Measurements from ENCODE around the gene ZNF408. TPM values are rescaled to one million over a fixed set of nuclear protein-coding genes. Genes with fewer than 3 reads are reported as not detected.

ZNF408 gene
- polyA plus RNA-seq, 1 of the 3 experiments (the other 2 are of a cell fraction) = 7.1 TPM

DNA sequence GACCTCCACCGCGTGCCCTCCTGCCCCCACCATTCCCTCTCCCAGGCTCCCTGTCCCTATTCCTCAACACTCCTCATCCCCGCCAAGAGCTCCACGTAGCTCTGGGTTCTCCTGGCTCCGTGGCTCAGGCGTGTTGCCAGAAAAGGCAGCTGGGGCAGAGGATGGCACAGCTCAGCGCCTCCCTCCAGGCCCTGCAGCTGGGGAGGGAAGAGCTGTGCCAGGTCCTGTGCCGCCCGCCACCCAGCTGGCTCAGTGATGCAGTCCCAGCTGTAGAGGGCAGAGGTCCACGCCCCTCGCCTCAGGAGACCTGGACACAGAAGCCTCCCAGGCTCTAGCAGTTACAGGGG is 4.6 kb upstream of the ZNF408 start:
- 96% methylated on average over 7 of the region's 11 CpGs for WGBS (ENCODE audit: low lambda C conversion rate)
- DNase-seq = no peak
- CTCF ChIA-PET = interaction anchor here (0.9 kb wide), 1 partner anchor 78 kb away, joined by 5 read pairs; the partner anchor contains the start of gene ATG13
- no peaks in the 10 kb centered on the region for H3K9me3 ChIP-seq
- peaks cover 47% of the 10 kb centered on the region for H3K79me2 ChIP-seq (ENCODE audit: insufficient read depth)
- H3K27ac ChIP-seq (ENCODE audit: low read depth in 2 of 2, low read length in 1 of 2) = peak overlapping the region in 1 of 2 experiments; percentile 53; a peak in 2 of 4 replicates
- H3K9me2 ChIP-seq = no peaks in the 10 kb centered on the region
- TF ChIP-seq GATA2 (CRISPR knock-in tag; IDR thresholded peaks at IDR 0.05) = no peak; the same call in 1 of the 2 replicates
- no peak for TF ChIP-seq FOXJ3 (CRISPR knock-in tag; IDR thresholded peaks at IDR 0.05)
- TF ChIP-seq RFX5 (IDR thresholded peaks at IDR 0.05; ENCODE audit: low read length) = no peak
- no peak for TF ChIP-seq ELF1 (IDR thresholded peaks at IDR 0.05)
- no peak for TF ChIP-seq NFIC (IDR thresholded peaks at IDR 0.05; ENCODE audit: borderline replicate concordance)
- no peak for TF ChIP-seq MEF2A (IDR thresholded peaks at IDR 0.05; ENCODE audit: borderline replicate concordance, low read depth)
- no peak for TF ChIP-seq GABPA (IDR thresholded peaks at IDR 0.05; ENCODE audit: low read depth)
- TF ChIP-seq, protein P1, sequence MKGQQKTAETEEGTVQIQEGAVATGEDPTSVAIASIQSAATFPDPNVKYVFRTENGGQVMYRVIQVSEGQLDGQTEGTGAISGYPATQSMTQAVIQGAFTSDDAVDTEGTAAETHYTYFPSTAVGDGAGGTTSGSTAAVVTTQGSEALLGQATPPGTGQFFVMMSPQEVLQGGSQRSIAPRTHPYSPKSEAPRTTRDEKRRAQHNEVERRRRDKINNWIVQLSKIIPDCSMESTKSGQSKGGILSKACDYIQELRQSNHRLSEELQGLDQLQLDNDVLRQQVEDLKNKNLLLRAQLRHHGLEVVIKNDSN (IDR thresholded peaks at IDR 0.05; ENCODE audit: borderline replicate concordance, low read depth) = no peak
- TF ChIP-seq, protein P2, sequence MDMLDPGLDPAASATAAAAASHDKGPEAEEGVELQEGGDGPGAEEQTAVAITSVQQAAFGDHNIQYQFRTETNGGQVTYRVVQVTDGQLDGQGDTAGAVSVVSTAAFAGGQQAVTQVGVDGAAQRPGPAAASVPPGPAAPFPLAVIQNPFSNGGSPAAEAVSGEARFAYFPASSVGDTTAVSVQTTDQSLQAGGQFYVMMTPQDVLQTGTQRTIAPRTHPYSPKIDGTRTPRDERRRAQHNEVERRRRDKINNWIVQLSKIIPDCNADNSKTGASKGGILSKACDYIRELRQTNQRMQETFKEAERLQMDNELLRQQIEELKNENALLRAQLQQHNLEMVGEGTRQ (IDR thresholded peaks at IDR 0.05; ENCODE audit: borderline replicate concordance, low read depth, low read length) = no peak
- TF ChIP-seq, protein P3, sequence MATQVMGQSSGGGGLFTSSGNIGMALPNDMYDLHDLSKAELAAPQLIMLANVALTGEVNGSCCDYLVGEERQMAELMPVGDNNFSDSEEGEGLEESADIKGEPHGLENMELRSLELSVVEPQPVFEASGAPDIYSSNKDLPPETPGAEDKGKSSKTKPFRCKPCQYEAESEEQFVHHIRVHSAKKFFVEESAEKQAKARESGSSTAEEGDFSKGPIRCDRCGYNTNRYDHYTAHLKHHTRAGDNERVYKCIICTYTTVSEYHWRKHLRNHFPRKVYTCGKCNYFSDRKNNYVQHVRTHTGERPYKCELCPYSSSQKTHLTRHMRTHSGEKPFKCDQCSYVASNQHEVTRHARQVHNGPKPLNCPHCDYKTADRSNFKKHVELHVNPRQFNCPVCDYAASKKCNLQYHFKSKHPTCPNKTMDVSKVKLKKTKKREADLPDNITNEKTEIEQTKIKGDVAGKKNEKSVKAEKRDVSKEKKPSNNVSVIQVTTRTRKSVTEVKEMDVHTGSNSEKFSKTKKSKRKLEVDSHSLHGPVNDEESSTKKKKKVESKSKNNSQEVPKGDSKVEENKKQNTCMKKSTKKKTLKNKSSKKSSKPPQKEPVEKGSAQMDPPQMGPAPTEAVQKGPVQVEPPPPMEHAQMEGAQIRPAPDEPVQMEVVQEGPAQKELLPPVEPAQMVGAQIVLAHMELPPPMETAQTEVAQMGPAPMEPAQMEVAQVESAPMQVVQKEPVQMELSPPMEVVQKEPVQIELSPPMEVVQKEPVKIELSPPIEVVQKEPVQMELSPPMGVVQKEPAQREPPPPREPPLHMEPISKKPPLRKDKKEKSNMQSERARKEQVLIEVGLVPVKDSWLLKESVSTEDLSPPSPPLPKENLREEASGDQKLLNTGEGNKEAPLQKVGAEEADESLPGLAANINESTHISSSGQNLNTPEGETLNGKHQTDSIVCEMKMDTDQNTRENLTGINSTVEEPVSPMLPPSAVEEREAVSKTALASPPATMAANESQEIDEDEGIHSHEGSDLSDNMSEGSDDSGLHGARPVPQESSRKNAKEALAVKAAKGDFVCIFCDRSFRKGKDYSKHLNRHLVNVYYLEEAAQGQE (IDR thresholded peaks at IDR 0.05; ENCODE audit: low read depth, low read length) = no peak
- TF ChIP-seq, protein P4, sequence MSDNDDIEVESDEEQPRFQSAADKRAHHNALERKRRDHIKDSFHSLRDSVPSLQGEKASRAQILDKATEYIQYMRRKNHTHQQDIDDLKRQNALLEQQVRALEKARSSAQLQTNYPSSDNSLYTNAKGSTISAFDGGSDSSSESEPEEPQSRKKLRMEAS (IDR thresholded peaks at IDR 0.05; ENCODE audit: low read depth) = no peak
- no peak for TF ChIP-seq MXI1 (IDR thresholded peaks at IDR 0.05; ENCODE audit: low read depth, low read length)
- TF ChIP-seq SIN3A (IDR thresholded peaks at IDR 0.05; ENCODE audit: borderline replicate concordance, low read depth, low read length) = no peak
- TF ChIP-seq CHD2 (IDR thresholded peaks at IDR 0.05; ENCODE audit: low read length, partially characterized antibody) = no peak
- no peak for TF ChIP-seq TAF1 (IDR thresholded peaks at IDR 0.05; ENCODE audit: borderline replicate concordance, low read depth, low read length)
- no peak for TF ChIP-seq YY1 (IDR thresholded peaks at IDR 0.05; ENCODE audit: low read depth)
- TF ChIP-seq POLR2AphosphoS5 (IDR thresholded peaks at IDR 0.05; ENCODE audit: low read depth, low read length) = no peak
- no peak for TF ChIP-seq FOXM1 (IDR thresholded peaks at IDR 0.05; ENCODE audit: low read depth)
- no peak for TF ChIP-seq NRF1 (IDR thresholded peaks at IDR 0.05; ENCODE audit: low read depth, low read length)
- H2AFZ ChIP-seq (ENCODE audit: low read depth) = no peak overlapping the region
- H3K9ac ChIP-seq = no peak overlapping the region
- no peak overlapping the region for H3K4me2 ChIP-seq
- H3K27me3 ChIP-seq (ENCODE audit: insufficient read depth) = no peaks in the 10 kb centered on the region
- H3K4me3 ChIP-seq (ENCODE audit: low read depth in 2 of 2, low read length in 1 of 2) = no peak overlapping the region
- H3F3A ChIP-seq (replicated peaks; ENCODE audit: insufficient read depth) = peaks cover 4% of the 10 kb centered on the region
- peaks cover 11 to 33% of the 10 kb centered on the region in 2 experiments; a peak in 3 of 4 replicates for H3K4me1 ChIP-seq (ENCODE audit: control insufficient read depth in 1 of 2, insufficient read depth in 2 of 2, low read depth in 1 of 2, low read length in 1 of 2)
- H3K36me3 ChIP-seq (replicated peaks in 1 of 2; ENCODE audit: control insufficient read depth in 1 of 2, insufficient read depth in 2 of 2, low read length in 1 of 2) = peaks cover 25 to 35% of the 10 kb centered on the region in 2 experiments
- peaks cover 5% of the 10 kb centered on the region; the same call in 1 of the 2 replicates for H4K20me1 ChIP-seq (ENCODE audit: insufficient read depth)
- POLR2A ChIA-PET = interaction anchor here (0.5 to 0.6 kb wide), 2 partner anchors 807 to 831 kb away, joined by 3 read pairs; no protein-coding TSS in a partner anchor
